Esophagus mucosa (tissue), 1 donor: ENCODE results near the gene ZNF654. TPM values are rescaled to one million over a fixed set of nuclear protein-coding genes. Genes with fewer than 3 reads are reported as not detected.
"Not testable (repeated sequence)": the region's sequence is repeated elsewhere in the genome, so short reads cannot be mapped to it uniquely, and the experiment has no call there.

Source experiments
- ATAC-seq: fragments of 200-7000 bp; cut with Tn5 transposase; one replicate; pipeline ENCODE4 v1.9.1; 2020
- total RNA-seq: library from RNA; stranded (reverse); gene quantifications from one replicate; pipeline ENCODE4 v1.2.4, GENCODE V29; 2023
- donor health status: DM: yes; HTN: yes; CAD: no.

Gene ZNF654
- total RNA-seq, 1 donor from 2014 or later = 13.1 TPM

DNA sequence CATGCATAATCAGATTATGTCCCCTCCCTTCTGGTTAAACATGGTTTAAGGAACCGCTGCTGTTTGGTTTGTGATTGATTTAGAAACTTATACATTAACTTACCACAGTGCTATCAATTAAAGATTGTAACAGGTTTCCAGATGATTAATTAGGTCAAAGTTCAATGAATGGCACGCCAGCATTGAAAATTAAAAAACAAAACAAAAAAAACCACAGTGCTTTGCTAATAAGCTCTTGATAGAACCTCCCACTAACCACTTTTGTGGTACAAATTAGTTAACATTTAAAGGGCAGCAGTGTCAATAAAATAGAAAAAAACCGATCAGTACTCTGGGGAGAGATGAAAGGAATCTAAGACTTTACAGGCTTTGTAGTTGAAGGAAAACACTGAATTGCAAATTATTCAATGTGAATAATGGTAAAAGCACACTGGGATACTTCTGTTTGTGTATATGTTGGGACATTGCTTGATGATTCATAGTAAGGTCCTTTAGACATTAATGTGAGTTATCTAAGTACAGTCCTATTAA is 83.1 kb downstream of the ZNF654 start:
- ATAC-seq = peak; percentile 57

GRCh38 chr3:88147261-88147660 is 88.2 kb downstream of the ZNF654 start:
- ATAC-seq = no peak

DNA sequence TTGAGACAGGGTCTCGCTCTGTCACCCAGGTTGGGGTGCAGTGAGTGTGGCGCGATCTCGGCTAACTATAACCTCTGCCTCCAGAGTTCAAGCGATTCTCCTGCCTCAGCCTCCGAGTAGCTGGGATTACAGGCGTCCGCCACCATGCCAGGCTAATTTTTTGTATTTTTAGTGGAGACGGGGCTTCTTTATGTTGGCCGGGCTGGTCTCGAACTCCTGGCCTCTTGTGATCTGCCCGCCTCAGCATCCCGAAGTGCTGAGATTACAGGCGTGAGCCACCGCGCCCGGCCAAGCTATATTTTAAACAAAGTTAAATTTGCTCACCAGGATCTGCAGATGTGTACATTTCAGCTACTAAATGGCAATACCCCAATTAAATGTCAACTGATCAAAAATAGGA is 89.6 kb downstream of the ZNF654 start:
- ATAC-seq = no peak

DNA sequence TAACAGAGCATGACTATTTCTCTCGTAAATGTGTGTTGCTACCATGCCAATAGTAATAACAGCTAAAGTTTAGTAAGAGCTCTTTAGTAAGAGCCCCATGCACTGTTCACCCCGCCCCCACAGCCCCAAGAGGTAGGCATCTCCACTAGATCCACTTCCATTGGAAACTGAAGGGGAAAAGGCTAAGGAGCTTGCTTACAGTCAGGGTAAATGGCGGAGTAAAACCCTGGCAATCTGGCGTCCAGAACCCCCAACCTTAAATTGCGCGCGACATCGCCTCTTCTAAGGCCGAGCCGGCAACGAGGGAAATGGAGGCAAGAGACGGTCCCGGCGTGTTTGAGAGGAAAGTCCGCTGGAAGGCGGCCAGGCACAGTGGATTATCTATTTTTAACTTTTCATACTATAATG is 90.0 kb downstream of the ZNF654 start:
- ATAC-seq = peak; percentile 5

DNA sequence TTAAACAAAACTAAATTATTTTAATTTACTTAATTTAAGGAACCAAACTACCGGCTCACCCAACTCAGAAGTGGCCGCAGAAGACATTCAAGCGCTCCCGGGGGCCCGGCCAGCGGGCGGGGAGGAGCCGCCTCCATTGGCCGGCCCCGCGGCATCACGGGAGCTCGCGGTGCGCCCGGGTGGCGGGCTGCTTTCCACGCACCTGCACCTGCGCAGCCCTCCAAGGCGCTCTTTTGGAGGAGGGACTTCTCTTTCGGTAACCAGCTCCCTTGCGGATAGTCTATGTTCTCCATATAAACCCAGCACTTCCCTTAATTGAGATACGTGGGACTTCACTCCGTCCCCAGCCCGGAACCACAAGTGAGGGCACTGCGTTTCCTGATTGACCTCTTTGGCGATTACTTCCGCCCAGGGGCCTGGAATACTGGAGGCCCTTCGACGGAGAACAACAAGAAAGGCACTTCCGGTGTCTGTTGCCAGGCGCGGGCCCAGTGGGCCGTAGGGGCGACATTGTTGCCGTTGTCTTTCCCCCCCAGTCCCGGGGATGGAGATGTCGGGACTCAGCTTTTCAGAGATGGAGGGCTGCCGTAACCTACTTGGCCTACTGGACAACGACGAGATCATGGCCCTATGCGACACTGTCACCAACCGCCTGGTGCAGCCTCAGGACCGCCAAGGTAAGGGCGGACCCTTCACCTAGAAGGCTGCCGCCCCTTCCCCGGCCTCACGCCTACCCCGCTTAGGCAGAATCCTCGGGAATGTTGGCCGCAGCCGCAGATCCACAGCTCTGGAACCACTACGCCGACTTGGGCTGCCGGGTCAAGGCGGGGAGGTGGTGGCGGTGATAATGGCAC is 90.7 kb downstream of the ZNF654 start, which contains the start of gene C3orf38:
Gene C3orf38, plus strand, starts transcription at position 451 of the 854 bp plus-strand sequence. Its CDS starts 94 bp downstream, at position 545.
- peak; percentile 89 for ATAC-seq

DNA sequence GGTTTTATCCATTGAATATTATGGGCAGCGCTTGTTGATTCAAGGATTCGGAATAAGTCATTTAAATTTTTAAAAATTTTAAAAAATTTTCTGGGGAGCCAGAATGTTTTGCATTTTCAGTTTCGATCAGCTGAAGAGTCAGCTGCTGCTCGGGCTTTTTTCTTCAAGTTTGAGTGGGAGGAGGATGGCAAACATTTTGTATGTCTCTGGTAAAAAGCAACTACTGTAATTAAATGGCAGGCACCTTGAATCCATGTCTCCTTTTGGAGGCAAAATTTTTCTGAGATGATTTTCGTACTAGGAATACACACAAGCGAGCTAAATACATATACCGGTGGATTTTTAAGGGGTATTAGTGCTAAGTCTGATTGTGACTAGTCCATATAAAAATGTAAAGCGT is 91.3 kb downstream of the ZNF654 start:
- no peak for ATAC-seq

GRCh38 chr3:88150806-88151205 is 91.8 kb downstream of the ZNF654 start:
- ATAC-seq = no peak

- no peak for ATAC-seq
Measured at GRCh38 chr3:88151358-88151757, 92.3 kb downstream of the ZNF654 start.

DNA sequence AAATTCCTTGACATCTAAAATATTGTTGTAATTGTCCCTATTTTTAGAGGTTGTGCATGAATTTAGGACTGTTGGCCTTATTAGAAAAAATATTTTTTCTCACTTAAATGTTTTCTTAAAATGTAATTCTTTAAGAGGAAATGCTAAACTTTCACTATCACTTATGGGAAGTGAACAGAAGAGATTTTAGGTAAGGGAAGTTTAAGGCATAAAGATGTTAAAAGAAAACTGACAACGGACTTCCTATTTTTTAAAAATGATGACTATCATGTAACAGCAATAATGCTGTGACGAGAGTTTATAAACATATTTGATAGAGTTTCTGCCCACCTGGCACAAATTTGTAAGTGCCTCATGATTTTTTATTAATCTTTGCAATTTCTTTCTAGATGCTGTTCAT is 93.8 kb downstream of the ZNF654 start:
- ATAC-seq = no peak

GRCh38 chr3:88166419-88166971 is 107.4 kb downstream of the ZNF654 start:
- ATAC-seq = no peak

DNA sequence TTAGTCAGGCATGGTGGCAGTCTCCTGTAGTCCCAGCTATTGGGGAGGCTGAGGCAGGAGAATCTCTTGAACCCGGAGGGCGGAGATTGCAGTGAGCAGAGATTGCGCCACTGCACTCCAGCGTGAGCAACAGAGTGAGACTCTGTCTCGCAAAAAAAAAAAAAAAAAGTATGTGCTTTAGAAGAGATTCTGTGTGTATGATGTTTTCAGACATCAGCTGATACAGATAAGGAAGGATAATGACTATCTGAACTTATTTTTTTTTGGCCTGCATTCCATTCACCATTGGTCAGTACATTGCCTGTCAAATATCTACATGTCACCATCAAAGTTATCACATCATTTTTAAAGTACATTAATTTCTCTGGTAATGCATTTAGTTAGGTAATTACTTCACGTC is 108.1 kb downstream of the ZNF654 start:
- ATAC-seq = no peak

DNA sequence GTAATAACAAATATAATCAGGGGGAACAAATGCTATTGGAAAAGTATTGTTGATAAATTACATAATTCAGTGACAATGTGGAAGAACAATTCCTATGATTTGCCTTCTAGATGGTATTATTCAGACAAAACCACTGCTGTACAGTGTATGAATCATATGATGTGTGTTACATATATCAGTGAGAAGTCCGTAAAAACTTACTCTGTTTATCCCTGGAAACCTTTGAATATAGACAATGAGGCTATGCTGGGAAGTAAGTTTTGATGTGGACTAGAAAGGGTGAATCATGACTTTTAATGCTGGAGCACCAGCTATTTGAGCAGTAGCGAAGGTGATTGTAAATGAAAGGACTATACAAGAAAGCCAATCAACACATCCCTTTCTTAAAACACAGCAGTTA is 108.6 kb downstream of the ZNF654 start:
- no peak for ATAC-seq

DNA sequence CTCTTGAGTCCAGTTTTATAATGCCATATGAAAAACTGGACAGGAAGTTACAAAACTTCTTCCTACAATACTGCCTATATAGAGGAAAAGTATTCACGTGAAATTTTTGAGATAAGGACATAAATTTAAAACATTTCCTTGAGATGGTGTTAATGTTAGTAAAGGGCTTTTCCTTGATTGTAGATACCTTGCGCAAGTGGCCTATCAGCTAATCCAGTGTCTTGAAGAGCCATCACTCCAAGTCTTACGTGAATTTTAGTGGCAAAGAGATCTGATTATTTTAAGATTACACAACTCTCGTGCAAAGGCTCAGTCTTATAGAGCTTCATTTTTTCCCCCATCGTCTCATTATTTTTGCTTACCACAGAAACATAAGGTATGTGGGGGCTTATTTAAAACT is 109.1 kb downstream of the ZNF654 start:
- no peak for ATAC-seq

- ATAC-seq = no peak
Measured at GRCh38 chr3:88180398-88180999, 121.4 kb downstream of the ZNF654 start.

GRCh38 chr3:88182165-88182918 is 123.3 kb downstream of the ZNF654 start:
- ATAC-seq = not testable (repeated sequence)

GRCh38 chr3:88188436-88188835 is 129.4 kb downstream of the ZNF654 start:
- no peak for ATAC-seq

GRCh38 chr3:88189361-88189810 is 130.3 kb downstream of the ZNF654 start:
- no peak for ATAC-seq

DNA sequence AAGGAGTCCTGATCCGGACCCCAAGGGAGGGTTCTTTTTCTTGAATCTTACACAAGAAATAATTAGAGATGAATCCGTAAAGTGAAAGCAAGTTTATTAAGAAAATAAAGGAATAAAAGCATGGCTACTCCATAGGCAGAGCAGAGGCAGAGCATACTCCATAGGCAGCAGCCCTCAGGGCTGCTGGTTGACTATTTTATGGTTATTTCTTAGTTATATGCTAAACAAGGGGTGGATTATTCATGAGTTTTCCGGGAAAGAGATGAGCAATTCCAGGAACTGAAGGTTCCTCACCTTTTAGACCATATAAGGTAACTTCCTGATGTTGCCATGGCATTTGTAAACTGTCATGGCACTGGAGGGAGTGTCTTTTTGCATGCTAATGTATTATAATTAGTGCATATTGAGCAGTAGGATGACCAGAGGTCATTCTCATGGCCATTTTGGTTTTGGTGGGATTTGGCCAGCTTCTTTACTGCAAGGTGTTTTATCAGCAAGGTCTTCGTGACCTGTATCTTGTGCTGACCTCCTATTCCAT is 132.9 kb downstream of the ZNF654 start:
- no peak for ATAC-seq

DNA sequence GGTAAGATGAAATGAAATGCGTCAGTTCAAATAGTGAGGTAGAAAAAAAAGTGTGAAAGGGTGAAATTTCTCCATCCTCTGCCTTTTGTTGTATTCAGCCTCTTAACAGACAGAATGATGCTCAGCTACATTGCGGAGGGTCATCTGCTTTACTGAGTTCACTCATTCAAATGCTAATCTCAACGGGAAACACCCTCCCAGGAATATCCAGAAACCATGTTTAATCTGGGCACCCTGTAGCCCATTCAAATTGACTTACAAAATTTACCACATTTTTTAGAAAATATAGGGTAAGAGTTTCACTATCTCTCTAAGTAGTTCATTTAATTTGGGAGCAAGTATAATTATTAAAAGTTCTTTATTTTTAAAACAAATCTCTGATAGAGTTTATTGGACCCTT is 133.6 kb downstream of the ZNF654 start:
- ATAC-seq = no peak
